GM19468 (cell line): ENCODE measurements around the gene SH3GL2.

Experiments
- ATAC-seq: cut with Tn5 transposase; IDR thresholded peaks from one replicate; pipeline ENCODE4 v1.9.1; 2021; ENCODE audit warnings: mild to moderate bottlenecking, moderate library complexity, moderate number of reproducible peaks; ENCODE audit not compliant: unreplicated experiment; ENCODE audit errors: extremely low read depth

The SH3GL2 gene

GRCh38 chr9:17609312-17610005 lies 30.6 kb downstream of the SH3GL2 start:
- ATAC-seq: no peak

GRCh38 chr9:17611342-17611741 lies 32.5 kb downstream of the SH3GL2 start:
- ATAC-seq: no peak

GRCh38 chr9:17611917-17612316 lies 33.1 kb downstream of the SH3GL2 start:
- no peak for ATAC-seq

- no peak for ATAC-seq
Observed at GRCh38 chr9:17613758-17614157, 34.9 kb downstream of the SH3GL2 start.

- ATAC-seq: no peak
Observed at GRCh38 chr9:17614250-17614649, 35.4 kb downstream of the SH3GL2 start.

- ATAC-seq: no peak
Observed at GRCh38 chr9:17614903-17615302, 36.0 kb downstream of the SH3GL2 start.

GRCh38 chr9:17622141-17622540 lies 43.3 kb downstream of the SH3GL2 start:
- ATAC-seq: no peak

GRCh38 chr9:17622749-17623148 lies 43.9 kb downstream of the SH3GL2 start:
- no peak for ATAC-seq

- ATAC-seq: no peak
Observed at GRCh38 chr9:17623965-17624364, 45.1 kb downstream of the SH3GL2 start.

GRCh38 chr9:17624571-17624970 lies 45.7 kb downstream of the SH3GL2 start:
- ATAC-seq: no peak

GRCh38 chr9:17625644-17626388 lies 47.0 kb downstream of the SH3GL2 start:
- ATAC-seq: no peak

- no peak for ATAC-seq
Observed at GRCh38 chr9:17627641-17628040, 48.8 kb downstream of the SH3GL2 start.

- ATAC-seq: no peak
Observed at GRCh38 chr9:17628624-17629023, 49.8 kb downstream of the SH3GL2 start.

GRCh38 chr9:17630531-17630949 lies 51.7 kb downstream of the SH3GL2 start:
- ATAC-seq: no peak

- ATAC-seq: no peak
Observed at GRCh38 chr9:17631396-17631795, 52.5 kb downstream of the SH3GL2 start.

GRCh38 chr9:17632994-17633393 lies 54.1 kb downstream of the SH3GL2 start:
- no peak for ATAC-seq

- no peak for ATAC-seq
Observed at GRCh38 chr9:17635115-17635890, 56.4 kb downstream of the SH3GL2 start.

GRCh38 chr9:17636349-17636748 lies 57.5 kb downstream of the SH3GL2 start:
- no peak for ATAC-seq

- no peak for ATAC-seq
Observed at GRCh38 chr9:17636821-17637220, 58.0 kb downstream of the SH3GL2 start.

- no peak for ATAC-seq
Observed at GRCh38 chr9:17637229-17637628, 58.4 kb downstream of the SH3GL2 start.

- no peak for ATAC-seq
Observed at GRCh38 chr9:17648516-17648915, 69.7 kb downstream of the SH3GL2 start.
